NOMO-1 treated with DMSO at 0.1 percent for 48 hours (cell line): ENCODE measurements around the gene FRMD7.

Experiments used
- DNase-seq: peaks from one replicate; lab custom pipeline; 2025; ENCODE audit not compliant: unreplicated experiment; lab: John Stamatoyannopoulos, UW

Gene FRMD7

GRCh38 chrX:132040066-132040465 lies 87.8 kb downstream of the FRMD7 start:
- DNase-seq = no peak

- DNase-seq = no peak
These were observed 90.3 kb downstream of the FRMD7 start for GRCh38 chrX:132037479-132037993.

GRCh38 chrX:132034648-132035047 lies 93.2 kb downstream of the FRMD7 start:
- no peak for DNase-seq

GRCh38 chrX:132033166-132033565 lies 94.7 kb downstream of the FRMD7 start:
- DNase-seq = no peak

GRCh38 chrX:132031867-132032266 lies 96.0 kb downstream of the FRMD7 start:
- no peak for DNase-seq

GRCh38 chrX:132030264-132030663 lies 97.6 kb downstream of the FRMD7 start:
- DNase-seq = no peak
